Retinal pigment epithelial cell (primary cell): Measurements from ENCODE around the gene EID1.
"Not testable (repeated sequence)": the region's sequence is repeated elsewhere in the genome, so short reads cannot be mapped to it uniquely, and the experiment has no call there.

Experiments used
- DNase-seq: peaks from one replicate; pipeline ENCODE4 v3.0.0-alpha.2; 2010; ENCODE audit warnings: low read depth
- H3K4me3 ChIP-seq: 2 replicates; pipeline ENCODE4 v1.5.1; 2011; ENCODE audit warnings: mild to moderate bottlenecking, low read length, control low read depth, moderate library complexity
- CTCF ChIP-seq: conservative IDR thresholded peaks from 2 replicates; pipeline ENCODE4 v1.5.1; 2011; ENCODE audit warnings: low read depth, low read length, control low read depth, inconsistent platforms

Gene EID1

GRCh38 chr15:48905847-48906246 lies 27.9 kb downstream of the EID1 start:
- DNase-seq, result no peak
- TF ChIP-seq CTCF, result no peak
- H3K4me3 ChIP-seq, result no peak overlapping the region

GRCh38 chr15:48909313-48909712 lies 31.4 kb downstream of the EID1 start:
- H3K4me3 ChIP-seq, DNase-seq: not testable (repeated sequence)

DNA sequence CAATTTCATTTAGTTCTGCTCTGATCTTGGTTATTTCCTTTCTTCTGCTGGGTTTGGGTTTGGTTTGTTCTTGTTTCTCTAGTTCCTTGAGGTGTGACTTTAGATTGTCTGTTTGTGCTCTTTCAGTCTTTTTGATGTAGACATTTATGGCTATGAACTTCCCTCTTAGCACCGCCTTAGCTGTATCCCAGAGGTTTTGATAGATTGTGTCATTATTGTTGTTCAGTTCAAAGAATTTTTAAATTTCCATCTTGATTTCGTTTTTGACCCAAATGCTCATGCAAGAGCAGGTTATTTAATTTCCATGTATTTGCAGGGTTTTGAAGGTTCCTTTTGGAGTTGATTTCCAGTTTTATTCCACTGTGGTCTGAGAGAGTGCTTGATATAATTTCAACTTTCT lies 32.6 kb downstream of the EID1 start:
- DNase-seq, H3K4me3 ChIP-seq: not testable (repeated sequence)

DNA sequence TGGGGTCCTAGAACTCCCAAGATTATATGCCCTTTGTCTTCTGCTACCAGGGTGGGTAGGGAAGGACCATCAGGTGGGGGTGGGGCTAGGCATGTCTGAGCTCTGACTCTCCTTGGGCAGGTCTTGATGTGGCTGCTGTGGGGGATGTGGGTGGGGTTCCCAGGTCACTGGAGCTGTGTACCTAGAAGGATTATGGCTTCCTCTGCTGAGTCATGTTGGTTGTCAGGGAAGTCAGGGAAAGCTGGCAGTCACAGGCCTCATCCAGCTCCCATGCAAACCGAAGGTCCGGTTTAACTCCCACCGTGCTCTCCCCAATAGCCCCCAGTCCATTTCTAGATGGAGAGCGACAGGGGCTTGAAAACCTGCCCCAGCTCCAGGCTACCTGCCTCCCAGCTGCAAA lies 35.2 kb downstream of the EID1 start:
- no peak for DNase-seq
- no peak for TF ChIP-seq CTCF

DNA sequence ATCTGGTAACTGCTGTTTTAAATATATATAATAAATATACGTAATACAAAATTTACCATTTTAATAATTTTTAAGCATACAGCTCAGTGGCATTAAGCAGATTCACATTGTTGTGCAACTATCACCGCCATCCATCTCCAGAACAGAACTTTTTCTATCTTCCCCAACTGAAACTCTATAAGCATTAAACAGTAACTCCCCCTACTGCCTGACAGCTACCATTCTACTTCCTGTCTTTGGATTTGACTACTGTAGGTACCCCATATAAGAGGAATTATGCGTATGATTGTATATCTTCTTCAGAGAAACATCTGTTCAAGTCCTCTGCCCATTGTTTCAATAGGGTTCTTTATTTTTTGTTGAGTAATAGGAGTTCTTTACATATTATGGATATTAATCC lies 36.8 kb downstream of the EID1 start:
- no peak for DNase-seq
- no peak overlapping the region for H3K4me3 ChIP-seq
- TF ChIP-seq CTCF, result no peak

More for the DNA sequence above, 35.2 kb downstream of the EID1 start:
- H3K4me3 ChIP-seq, result no peak overlapping the region

GRCh38 chr15:48915861-48916260 lies 37.9 kb downstream of the EID1 start:
- H3K4me3 ChIP-seq, result no peak overlapping the region
- TF ChIP-seq CTCF, result no peak
- DNase-seq, result no peak

GRCh38 chr15:48916721-48917120 lies 38.8 kb downstream of the EID1 start:
- DNase-seq, result no peak
- H3K4me3 ChIP-seq, result no peak overlapping the region
- no peak for TF ChIP-seq CTCF

DNA sequence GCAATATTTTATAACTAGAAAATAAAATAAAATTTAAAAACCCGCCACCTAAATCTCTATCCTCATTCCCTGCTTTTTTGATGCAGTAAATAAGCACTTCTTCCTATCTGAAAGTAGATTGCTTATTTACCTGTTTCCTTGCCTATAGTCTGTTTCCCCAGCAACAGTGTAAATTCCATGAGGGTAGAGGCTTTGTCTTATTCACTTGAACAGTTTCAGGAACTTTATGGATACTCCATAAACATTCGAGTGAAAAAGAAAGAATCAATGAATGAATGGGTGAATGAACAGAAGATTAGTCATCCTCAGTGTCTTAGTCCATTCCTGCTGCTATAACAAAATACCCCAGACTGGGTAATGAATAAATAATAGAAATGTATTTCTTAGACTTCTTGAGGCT lies 44.1 kb downstream of the EID1 start:
- no peak for DNase-seq
- no peak overlapping the region for H3K4me3 ChIP-seq
- TF ChIP-seq CTCF, result no peak
